Stimulated activated naive CD8-positive, alpha-beta T cell treated with anti-CD3 and anti-CD28 coated beads, Interleukin-15, Interleukin-2, amounts not matched to agents 100 U/mL and 50 U/mL, for 24 hours (primary cell): ENCODE results near the gene C1orf159.

Experiments used
- ATAC-seq: fragments of 150-1000 bp; cut with Tn5 transposase; one replicate; pipeline ENCODE4 v1.10.0; 2021
- DNase-seq: peaks from one replicate; pipeline ENCODE4 v3.0.0; 2021

Gene C1orf159

GRCh38 chr1:1132042-1132950 is 16.4 kb upstream of the C1orf159 start:
- ATAC-seq = no peak
- DNase-seq = no peak

- DNase-seq (no peak), ATAC-seq (no peak)
Observed at GRCh38 chr1:1130206-1131120, 14.6 kb upstream of the C1orf159 start.

GRCh38 chr1:1129381-1129821 is 13.5 kb upstream of the C1orf159 start:
- ATAC-seq (no peak), DNase-seq (no peak)

GRCh38 chr1:1128454-1129139 is 12.7 kb upstream of the C1orf159 start:
- ATAC-seq = no peak

DNA sequence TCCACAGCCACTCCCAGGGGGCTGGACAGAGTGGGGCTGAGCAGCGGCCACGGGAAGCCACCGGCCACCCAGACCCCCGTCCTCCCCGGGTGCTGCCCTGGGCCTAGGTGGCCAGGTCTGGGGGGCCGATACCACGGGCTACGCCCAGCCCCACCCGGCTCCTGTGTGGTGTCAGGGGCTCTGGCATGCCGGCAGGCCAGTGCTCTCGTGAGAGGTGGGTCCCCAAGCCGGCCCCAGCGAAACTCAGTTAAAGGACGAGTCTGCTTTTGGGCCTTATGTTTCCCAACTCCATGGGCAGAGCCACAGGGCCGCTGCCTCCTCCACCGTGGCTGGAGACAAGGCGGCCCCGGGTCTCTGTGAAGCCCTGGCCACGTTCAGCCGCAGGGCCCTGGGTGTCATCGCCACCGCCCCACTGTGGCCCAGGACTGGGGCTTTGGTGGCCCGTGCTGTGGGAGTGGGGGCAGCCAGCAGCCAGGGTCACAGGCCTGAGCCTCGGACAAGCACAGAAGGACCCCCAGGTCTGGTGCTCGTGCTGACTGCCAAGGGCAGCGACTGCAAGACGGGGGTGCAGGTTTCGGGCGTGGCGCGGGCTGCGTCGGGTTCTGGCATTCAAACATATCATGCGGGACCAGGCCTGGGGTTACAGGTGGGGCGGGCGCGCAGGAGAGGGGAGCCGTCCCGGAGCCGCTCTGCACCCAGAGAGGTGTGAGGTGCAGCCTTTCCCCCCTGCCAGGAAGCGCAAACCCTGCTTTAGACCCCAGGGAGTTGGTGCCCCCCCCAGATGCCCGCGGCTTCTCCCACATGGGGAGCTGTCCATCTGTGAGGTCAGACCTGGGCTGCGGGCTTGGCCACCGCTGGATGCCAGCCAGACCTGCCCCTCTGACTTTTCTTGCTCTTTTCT is 11.9 kb upstream of the C1orf159 start:
- no peak for DNase-seq
- no peak for ATAC-seq

More at GRCh38 chr1:1128454-1129139, 12.7 kb upstream of the C1orf159 start:
- DNase-seq = no peak

GRCh38 chr1:1125945-1126344 is 10.1 kb upstream of the C1orf159 start:
- ATAC-seq (no peak), DNase-seq (no peak)

- ATAC-seq = no peak
- no peak for DNase-seq
Observed at GRCh38 chr1:1124786-1125642, 9.1 kb upstream of the C1orf159 start.

DNA sequence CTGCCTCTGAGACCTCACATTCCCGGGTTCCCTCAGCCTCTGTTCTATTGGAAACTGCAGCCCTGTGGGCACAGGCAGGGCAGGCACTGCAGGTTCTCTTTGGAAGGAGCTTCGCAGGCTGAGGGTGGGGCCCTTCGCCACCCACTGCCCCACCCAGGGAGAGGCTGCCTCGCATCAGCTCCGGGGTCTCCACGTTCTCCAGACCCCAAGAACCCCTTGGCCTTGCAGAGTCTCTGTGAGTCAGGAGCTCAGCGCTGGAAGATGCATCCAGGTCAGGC is 8.6 kb upstream of the C1orf159 start:
- ATAC-seq = no peak
- DNase-seq = no peak

- ATAC-seq (no peak), DNase-seq (no peak)
Observed at GRCh38 chr1:1123581-1124507, 8.0 kb upstream of the C1orf159 start.

DNA sequence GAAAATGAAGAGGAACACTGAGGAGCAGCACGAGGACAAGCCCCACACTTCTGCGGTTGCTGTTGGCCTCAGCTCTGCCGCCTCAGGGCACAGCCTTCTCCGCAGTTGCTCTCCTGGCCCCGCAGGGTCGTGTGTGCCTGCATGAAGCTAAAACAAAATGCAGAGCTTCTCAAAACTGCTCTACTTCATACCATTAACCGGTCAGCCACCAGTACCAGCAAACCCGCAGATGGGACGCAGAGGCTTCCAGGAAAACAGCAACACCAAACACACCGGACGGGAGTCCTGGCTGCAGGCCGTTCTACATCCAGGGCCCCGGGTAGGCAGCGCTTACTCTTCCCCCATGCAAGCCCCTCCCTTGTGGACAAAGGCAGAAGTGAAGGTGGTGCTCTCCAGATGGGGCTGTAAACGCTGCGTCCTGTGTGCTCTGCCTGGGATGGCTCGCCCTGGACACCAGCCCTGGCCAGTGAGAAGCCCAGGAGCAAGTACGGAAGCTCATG is 7.1 kb upstream of the C1orf159 start:
- ATAC-seq (no peak), DNase-seq (no peak)

DNA sequence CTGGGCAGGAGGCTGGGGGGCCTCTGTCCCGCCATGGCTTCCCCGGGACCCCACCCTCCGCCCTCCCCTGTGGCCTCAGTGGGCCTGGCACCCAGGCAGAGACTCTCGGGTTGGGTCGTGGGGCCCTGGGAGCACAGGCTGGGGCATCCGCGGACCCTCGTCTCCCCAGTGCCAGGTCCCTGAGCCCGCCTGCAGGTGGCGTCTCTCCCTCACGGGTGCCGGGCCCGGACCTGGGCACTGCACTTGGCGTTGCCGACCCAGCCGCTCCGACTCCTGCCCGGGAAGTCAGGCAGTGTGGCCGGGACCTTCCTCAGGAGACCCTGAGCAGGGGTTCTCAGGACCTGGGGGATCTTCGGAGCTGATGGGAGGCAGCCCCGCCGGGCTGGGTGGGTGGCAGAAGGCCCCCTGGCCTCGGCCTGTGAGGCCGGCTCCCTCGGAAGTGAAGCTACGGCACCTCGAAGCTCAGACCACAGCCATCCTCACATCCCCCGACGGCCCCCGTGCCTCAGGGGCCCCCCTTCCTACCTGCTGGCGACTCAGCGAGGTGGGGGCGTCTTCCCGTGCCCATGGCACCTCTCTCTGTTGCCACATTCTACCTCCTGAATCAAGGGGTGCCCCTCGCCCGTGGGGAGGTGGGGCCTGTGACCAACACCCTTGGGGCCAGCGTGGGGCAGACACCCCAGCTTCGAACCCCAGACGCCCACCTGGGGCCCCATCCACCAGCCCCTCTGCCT is 6.4 kb upstream of the C1orf159 start:
- DNase-seq (peak; percentile 93), ATAC-seq (peak; percentile 95)

DNA sequence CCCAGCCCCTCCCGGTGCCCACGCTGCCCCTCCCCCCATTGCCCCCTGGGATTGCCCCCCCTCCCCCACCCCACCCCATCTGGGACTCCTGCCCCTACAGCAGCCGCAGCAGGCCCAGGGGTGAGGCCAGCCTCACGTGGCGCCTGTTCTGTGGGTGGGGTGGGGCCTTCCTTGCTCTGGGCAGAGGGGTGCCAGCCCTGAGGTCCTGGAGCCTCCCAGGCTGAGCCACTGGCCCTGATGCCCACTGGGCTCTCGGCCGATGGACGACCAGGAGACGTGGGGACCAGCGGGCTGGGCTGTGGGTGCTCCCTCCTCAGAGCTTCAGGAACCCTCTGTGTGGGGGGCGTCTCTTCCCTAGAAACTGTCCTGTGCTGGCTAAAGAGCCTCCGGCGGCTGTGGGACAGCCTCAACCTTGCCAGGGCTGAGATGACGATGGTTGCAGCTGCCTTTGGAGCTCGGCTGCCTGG is 5.8 kb upstream of the C1orf159 start:
- DNase-seq = no peak
- no peak for ATAC-seq

DNA sequence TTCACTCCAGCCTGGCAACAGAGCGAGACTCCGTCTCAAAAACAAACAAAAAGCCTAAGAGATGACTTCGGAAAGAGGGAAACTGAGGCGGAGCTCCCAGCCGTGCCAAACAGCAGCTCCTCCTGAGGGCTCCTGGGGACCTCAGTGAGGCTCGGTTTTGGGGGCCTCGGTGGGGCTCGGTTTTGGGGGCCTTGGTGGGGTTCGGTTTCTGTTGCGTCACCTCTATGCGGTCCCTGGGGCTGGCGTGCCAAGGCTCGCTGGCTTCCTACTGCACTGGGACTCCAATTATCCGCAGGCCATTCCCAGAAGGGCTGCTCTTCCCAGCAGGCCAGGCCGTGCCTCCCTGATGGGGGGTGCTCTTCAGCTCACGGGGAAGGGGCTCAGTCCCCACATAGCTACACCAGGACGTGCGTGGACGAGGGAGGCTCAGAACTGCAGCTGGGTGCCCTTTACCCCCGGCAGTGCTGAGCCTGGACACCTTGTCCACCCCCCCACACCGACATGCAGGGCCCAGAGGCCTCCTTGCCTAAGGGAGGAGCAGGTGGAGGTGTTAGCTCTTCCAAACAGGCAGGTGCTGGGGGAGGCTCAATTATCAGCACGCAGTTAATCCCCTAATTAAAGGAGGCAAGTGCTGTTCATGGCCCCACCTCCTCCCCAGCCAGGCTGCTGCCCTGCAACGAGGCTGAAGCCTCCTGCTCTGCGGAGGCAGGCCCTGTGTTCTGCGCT is 5.1 kb upstream of the C1orf159 start:
- no peak for DNase-seq
- ATAC-seq = no peak

GRCh38 chr1:1120096-1120495 is 4.2 kb upstream of the C1orf159 start:
- no peak for ATAC-seq
- DNase-seq = no peak

DNA sequence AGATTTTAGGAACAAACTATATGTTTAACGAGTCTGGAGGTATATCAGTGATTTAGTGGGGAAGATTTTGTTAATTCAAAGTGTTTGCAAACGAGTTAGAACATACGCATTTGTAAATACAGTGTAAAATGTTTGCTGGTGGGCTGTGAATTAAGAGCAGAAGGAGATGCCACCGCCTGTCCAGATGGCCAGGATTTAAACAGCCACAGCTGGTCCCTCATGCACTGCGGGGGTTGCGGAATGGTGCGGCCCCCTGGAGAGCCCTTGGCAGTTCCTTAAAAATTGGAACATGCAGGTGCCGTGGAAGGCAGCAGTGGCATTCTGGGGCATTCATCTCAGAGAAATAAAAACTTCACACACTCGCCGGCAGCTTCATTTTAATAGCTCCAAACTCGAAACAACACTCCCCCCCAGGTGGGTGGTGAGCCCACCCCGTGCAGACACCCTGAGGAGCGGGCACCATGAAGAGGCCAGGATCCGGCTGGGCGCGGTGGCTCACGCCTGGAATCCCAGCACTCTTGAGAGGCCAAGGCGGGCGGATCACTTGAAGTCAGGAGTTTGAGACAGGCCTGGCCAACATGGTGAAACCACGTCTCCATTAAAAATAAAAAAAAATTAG is 3.5 kb upstream of the C1orf159 start:
- DNase-seq = no peak
- ATAC-seq = no peak

DNA sequence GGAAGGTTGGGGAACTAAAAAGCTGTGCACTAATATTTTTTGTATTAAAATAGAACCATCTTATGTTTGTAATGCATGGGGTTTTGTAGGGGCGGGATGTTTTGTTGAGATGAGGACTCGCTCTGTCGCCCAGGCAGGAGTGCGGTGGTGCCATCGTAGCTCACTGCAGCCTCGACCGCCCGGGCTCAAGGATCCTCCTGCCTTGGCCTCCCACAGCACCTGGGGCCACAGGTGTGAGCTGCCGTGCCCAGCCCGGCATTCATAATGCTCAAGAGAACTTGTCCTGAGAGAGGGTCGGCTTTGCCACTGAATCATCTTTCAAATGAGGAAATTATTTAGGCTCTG is 3.0 kb upstream of the C1orf159 start:
- no peak for ATAC-seq
- no peak for DNase-seq
